Adrenal gland (tissue), 9 donors: ENCODE results near the gene LOC101059915.
A peak's percentile ranks its signal among the peaks of the same experiment; 100 is the strongest.
"Not testable (repeated sequence)": the region's sequence is repeated elsewhere in the genome, so short reads cannot be mapped to it uniquely, and the experiment has no call there.

Source experiments
- DNase-seq, 7 donors: peaks; one replicate each; pipeline ENCODE4 v3.0.0-alpha.2; 2019 to 2020
- H3K27ac ChIP-seq, 5 donors: fragments of 200-600 bp; sonication (generic) in 4 of 5; 1 replicate in 3 of 5; 2 replicates in 2 of 5; pipeline versions ENCODE4 v1.5.1 to v1.8.0; 2016 to 2020; ENCODE audit warnings: mild to moderate bottlenecking in 1 of 5
- H3K27me3 ChIP-seq: fragments of 200-600 bp; 2 replicates; pipeline ENCODE4 v1.8.0; 2021
- H3K36me3 ChIP-seq, 2 donors: fragments of 200-600 bp; replicated peaks in 1 of 2; 1 replicate in 1 of 2; 2 replicates in 1 of 2; pipeline versions ENCODE4 v1.5.1 to v1.8.0; 2018 to 2022
- H3K4me1 ChIP-seq, 2 donors: fragments of 200-600 bp; replicated peaks in 1 of 2; 1 replicate in 1 of 2; 2 replicates in 1 of 2; pipeline versions ENCODE4 v1.5.1 to v1.8.0; 2018 to 2021
- H3K4me3 ChIP-seq, 4 donors: fragments of 200-600 bp; sonication (generic) in 3 of 4; one replicate each; pipeline ENCODE4 v1.5.1; 2016 to 2018
- H3K9me3 ChIP-seq, 3 donors: fragments of 200-600 bp; sonication (generic) in 1 of 3; replicated peaks in 1 of 3; 1 replicate in 2 of 3; 2 replicates in 1 of 3; pipeline versions ENCODE4 v1.5.1 to v1.8.0; 2016 to 2021
- POLR2A ChIP-seq, 2 donors: fragments of 450-650 bp; IDR thresholded peaks; one replicate each; pipeline ENCODE4 v1.6.1; 2017; ENCODE audit warnings: antibody characterized with exemption in 2 of 2, mild to moderate bottlenecking in 2 of 2, moderate library complexity in 1 of 2
- WGBS, 4 donors: extraction: QIAGEN DNeasy Blood & Tissue Kit in 2 of 4; methylation state at CpG; one replicate each; pipeline versions ENCODE4 v1.1.5 to v1.1.7; 2013 to 2017; 5-methylcytosine and 5-hydroxymethylcytosine counted together
- intact Hi-C, 2 donors: fragments of 100-400 bp; cut with DNase I; formaldehyde crosslinking; loops; one replicate each; pipeline versions ENCODE4 v1.14.1 to v1.15.0; 2022 to 2023
- TF ChIP-seq, protein P1 (sequence below), 6 experiments: fragments of 450-650 bp in 4 of 6; fragments of 200-600 bp in 2 of 6; sonication (generic) in 1 of 6; IDR thresholded peaks; 1 replicate in 5 of 6; 2 replicates in 1 of 6; pipeline versions ENCODE4 v1.5.1 to v1.8.0; 2016 to 2021; ENCODE audit warnings: antibody characterized with exemption in 6 of 6, mild to moderate bottlenecking in 2 of 6, moderate library complexity in 1 of 6
- donor health status: healthy with polysubstance abuse.
- donor health status: Bipolar disorder and iron deficiency.
- donor health status: DM: yes; HTN: yes; CAD: no.
- donor health status: DM: no; HTN: no; CAD: no.
- donor health status: DM: no; HTN: no; CAD: no.

The LOC101059915 gene

DNA sequence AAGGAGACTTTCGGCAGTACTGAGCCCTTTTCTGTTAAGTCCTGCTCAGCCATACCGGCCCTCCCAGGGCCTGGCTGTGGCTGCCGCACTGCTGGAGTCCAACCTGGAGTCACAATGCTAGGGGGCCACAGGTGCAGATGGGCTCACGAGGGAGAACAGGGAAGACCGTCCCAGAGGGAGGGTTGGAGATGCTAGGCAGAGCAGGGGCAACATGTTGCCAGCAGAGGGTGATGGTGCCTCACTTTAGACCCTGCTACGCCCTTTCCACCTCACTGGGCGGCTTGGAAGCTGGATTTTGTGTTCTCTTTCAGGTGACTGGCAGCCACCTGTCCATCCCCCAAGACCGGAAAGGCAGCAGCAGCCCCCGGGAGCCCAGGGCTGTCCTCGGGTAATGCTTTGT lies 2.6 kb downstream of the LOC101059915 start:
- 36 to 49% (median 40%) methylated on average over 10 of the region's 10 CpGs; no CpG with 5 or more reads in 1 of the 4 donors for WGBS, 4 donors
- H3K4me1 ChIP-seq, H3K27me3 ChIP-seq, intact Hi-C loops, H3K9me3 ChIP-seq, H3K27ac ChIP-seq, H3K4me3 ChIP-seq, DNase-seq, H3K36me3 ChIP-seq: not testable (repeated sequence)
- TF ChIP-seq, protein P1, sequence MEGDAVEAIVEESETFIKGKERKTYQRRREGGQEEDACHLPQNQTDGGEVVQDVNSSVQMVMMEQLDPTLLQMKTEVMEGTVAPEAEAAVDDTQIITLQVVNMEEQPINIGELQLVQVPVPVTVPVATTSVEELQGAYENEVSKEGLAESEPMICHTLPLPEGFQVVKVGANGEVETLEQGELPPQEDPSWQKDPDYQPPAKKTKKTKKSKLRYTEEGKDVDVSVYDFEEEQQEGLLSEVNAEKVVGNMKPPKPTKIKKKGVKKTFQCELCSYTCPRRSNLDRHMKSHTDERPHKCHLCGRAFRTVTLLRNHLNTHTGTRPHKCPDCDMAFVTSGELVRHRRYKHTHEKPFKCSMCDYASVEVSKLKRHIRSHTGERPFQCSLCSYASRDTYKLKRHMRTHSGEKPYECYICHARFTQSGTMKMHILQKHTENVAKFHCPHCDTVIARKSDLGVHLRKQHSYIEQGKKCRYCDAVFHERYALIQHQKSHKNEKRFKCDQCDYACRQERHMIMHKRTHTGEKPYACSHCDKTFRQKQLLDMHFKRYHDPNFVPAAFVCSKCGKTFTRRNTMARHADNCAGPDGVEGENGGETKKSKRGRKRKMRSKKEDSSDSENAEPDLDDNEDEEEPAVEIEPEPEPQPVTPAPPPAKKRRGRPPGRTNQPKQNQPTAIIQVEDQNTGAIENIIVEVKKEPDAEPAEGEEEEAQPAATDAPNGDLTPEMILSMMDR (IDR thresholded peaks at IDR 0.05): peak in 4 of 6 experiments; percentile 7 to 38 (median 32)

DNA sequence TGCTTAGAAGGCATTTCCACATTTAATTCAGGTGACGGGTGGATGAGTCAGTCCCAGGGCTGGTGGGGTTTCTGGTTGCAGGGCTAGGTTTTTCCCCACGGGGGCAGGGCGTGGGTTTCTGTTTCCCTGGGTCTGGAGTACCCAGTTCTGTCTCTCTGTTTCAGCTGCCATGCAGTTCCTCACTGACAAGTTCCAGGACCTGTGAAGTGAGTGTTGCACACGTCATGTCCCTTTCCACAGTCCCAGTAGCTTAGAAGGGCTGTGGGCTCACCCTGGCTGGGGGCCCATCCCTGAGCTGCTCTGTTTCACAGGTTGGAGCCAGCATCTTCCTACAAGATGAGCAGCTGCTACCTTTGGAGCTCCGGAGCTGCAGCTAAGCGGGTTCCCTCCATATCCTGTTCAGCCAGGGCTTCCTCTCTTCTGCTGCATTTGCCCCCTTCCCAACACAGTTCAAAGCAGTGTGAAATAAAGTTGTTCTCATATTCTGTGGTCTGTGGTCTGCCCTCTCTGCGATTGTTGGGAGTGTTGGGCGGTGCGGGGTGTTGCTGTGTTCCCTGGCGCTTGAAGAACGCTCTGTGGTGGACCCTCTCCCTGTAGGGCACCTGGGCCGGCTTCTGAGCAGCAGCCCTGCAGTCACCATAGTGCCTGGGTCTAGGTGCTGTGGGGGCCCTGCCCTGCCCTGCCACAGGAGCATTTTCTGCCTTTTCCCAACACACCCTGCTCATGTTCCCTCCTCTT lies 3.9 kb downstream of the LOC101059915 start:
- H3K27ac ChIP-seq: no peak overlapping the region
- intact Hi-C loops: no loop called here
- H3K27me3 ChIP-seq: no peaks in the 10 kb centered on the region
- no peaks in the 10 kb centered on the region for H3K36me3 ChIP-seq
- H3K4me1 ChIP-seq: no peaks in the 10 kb centered on the region
- no peak for TF ChIP-seq POLR2A (IDR thresholded peaks at IDR 0.05)
- TF ChIP-seq, protein P1 (IDR thresholded peaks at IDR 0.05): no peak
- no peak for DNase-seq
- H3K9me3 ChIP-seq: no peaks in the 10 kb centered on the region
- 47 to 74% (median 60%) methylated on average over 3 to 12 of the region's 12 CpGs for WGBS, 4 donors
- no peak overlapping the region for H3K4me3 ChIP-seq

DNA sequence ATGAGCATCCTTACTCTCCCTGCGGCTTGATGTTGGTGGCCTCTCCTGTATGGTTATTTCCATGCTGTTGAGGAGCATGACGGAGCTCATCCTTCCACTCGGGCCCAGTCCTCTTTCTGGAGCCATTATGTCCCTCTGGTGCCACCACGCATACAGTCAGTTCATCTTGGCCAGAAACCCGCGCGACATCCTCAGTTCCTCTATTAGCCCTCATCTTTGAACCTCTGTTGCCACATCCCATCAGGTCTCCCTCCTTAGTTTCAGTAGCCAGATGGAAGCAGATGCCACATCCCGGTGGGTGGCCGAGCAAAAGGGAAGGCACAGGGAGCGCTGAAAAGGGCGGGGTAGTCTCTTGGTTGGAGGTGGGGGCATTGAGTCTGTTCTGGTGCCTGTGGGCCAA lies 4.6 kb downstream of the LOC101059915 start:
- H3K27ac ChIP-seq: no peak overlapping the region
- 78 to 91% (median 85%) methylated on average over 9 to 11 of the region's 11 CpGs for WGBS, 4 donors
- no peaks in the 10 kb centered on the region for H3K36me3 ChIP-seq
- intact Hi-C loops: no loop called here
- H3K4me3 ChIP-seq: no peak overlapping the region
- H3K4me1 ChIP-seq: no peaks in the 10 kb centered on the region
- TF ChIP-seq, protein P1 (IDR thresholded peaks at IDR 0.05): no peak
- no peak for TF ChIP-seq POLR2A (IDR thresholded peaks at IDR 0.05)
- no peaks in the 10 kb centered on the region for H3K27me3 ChIP-seq
- no peaks in the 10 kb centered on the region for H3K9me3 ChIP-seq
- no peak for DNase-seq

DNA sequence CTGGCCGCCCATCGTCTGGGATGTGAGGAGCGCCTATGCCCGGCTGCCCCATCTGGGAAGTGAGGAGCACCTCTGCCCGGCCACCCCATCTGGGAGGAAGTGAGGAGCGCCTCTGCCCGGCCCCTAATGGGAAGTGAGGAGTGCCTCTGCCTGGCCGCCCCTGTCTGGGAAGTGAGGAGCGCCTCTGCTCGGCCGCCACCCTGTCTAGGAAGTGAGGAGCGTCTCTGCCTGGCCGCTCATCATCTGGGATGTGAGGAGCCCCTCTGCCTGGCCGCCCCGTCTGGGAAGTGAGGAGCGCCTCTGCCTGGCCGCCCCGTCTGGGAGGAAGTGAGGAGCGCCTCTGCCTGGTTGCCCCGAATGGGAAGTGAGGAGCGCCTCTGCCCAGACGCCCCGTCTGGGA lies 8.3 kb downstream of the LOC101059915 start:
- H3K27ac ChIP-seq, H3K27me3 ChIP-seq, H3K4me1 ChIP-seq, H3K36me3 ChIP-seq, H3K4me3 ChIP-seq, H3K9me3 ChIP-seq, intact Hi-C loops: not testable (repeated sequence)
- peak in 1 of 7 donors; percentile 5 for DNase-seq
- WGBS, 4 donors: 67 to 100% (median 95%) methylated on average over 1 to 23 of the region's 23 CpGs

DNA sequence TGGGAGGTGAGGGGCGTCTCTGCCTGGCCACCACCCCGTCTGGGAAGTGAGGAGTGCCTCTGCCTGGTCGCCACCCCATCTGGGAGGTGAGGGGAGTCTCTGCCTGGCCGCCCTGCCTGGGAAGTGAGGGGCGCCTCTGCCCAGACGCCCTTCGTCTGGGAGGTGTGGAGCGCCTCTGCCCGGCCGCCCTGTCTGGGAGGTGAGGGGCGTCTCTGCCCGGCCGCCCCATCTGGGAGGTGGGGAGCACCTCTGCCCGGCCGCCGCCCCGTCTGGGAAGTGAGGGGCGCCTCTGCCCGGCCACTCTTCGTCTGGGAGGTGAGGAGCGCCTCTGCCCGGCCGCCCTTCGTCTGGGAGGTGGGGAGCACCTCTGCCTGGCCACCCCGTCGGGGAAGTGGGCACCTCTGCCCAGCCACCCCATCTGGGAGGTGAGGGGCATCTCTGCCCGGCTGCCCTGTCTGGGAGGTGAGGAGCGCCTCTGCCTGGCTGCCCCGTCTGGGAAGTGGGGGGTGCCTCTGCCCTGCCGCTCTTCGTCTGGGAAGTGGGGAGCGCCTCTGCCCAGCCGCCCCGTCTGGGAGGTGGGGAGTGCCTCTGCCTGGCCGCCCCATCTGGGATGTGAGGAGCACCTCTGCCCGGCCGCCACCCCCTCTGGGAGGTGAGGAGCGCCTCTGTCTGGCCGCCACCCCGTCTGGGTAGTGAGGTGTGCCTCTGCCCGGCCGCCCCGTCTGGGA lies 8.9 kb downstream of the LOC101059915 start:
- peak in 1 of 7 donors; percentile 5 for DNase-seq

DNA sequence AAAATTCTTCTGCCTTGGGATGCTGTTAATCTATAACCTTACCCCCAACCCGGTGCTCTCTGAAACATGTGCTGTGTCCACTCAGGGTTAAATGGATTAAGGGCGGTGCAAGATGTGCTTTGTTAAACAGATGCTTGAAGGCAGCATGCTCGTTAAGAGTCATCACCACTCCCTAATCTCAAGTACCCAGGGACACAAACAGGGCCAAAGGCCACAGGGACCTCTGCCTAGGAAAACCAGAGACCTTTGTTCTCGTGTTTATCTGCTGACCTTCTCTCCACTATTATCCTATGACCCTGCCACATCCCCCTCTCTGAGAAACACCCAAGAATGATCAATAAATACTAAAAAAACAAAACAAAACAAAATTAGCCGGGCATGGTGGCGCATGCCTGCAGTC lies 9.8 kb downstream of the LOC101059915 start:
- H3K9me3 ChIP-seq, intact Hi-C loops, H3K27ac ChIP-seq, DNase-seq, H3K27me3 ChIP-seq, H3K4me3 ChIP-seq, H3K4me1 ChIP-seq, H3K36me3 ChIP-seq: not testable (repeated sequence)
- 68 to 81% (median 71%) methylated on average over 3 to 5 of the region's 6 CpGs for WGBS, 4 donors

More for the DNA sequence above, 8.9 kb downstream of the LOC101059915 start:
- intact Hi-C loops, H3K27me3 ChIP-seq, H3K36me3 ChIP-seq, H3K9me3 ChIP-seq, H3K4me1 ChIP-seq, H3K27ac ChIP-seq, H3K4me3 ChIP-seq: not testable (repeated sequence)
- 69 to 100% (median 88%) methylated on average over 1 to 43 of the region's 43 CpGs for WGBS, 4 donors
